OCI-LY3 (cell line): Measurements from ENCODE around the gene KLHDC1.
"Not testable (repeated sequence)": the region's sequence is repeated elsewhere in the genome, so short reads cannot be mapped to it uniquely, and the experiment has no call there.

Experiments used
- H2AFZ ChIP-seq: fragments of 200-600, 300-600 bp; shearing (Covaris generic); 2 replicates; pipeline ENCODE4 v1.6.0; 2014; ENCODE audit warnings: antibody characterized with exemption, low read depth, low read length
- H3K27ac ChIP-seq: fragments of 200-600, 300-600 bp; sonication (generic); 2 replicates; pipeline ENCODE4 v1.5.1; 2014; ENCODE audit warnings: mild to moderate bottlenecking, low read length, moderate library complexity, mixed read lengths
- H3K27me3 ChIP-seq: fragments of 200-600, 300-600 bp; sonication (generic); 2 replicates; pipeline ENCODE4 v1.6.1; 2014; ENCODE audit warnings: low read depth, low read length, mixed read lengths
- H3K36me3 ChIP-seq: fragments of 200-600, 300-600 bp; sonication (generic); replicated peaks from 2 replicates; pipeline ENCODE3; 2014; ENCODE audit warnings: low read depth, low read length, mixed read lengths
- H3K4me1 ChIP-seq: fragments of 300-600, 200-600 bp; sonication (generic); 2 replicates; pipeline ENCODE4 v1.6.1; 2014; ENCODE audit warnings: low read length, mixed read lengths
- H3K4me2 ChIP-seq: fragments of 200-600, 300-600 bp; sonication (generic); 2 replicates; pipeline ENCODE4 v1.6.1; 2014; ENCODE audit warnings: low read length, mixed read lengths
- H3K4me3 ChIP-seq: fragments of 300-600, 200-600 bp; sonication (generic); 2 replicates; pipeline ENCODE4 v1.5.1; 2014; ENCODE audit warnings: antibody characterized with exemption, mild to moderate bottlenecking, low read length, moderate library complexity
- H3K79me2 ChIP-seq: fragments of 300-600, 200-600 bp; shearing (Covaris generic); 2 replicates; pipeline ENCODE4 v1.6.1; 2014; ENCODE audit warnings: mild to moderate bottlenecking, low read length, mixed read lengths
- H3K9ac ChIP-seq: fragments of 300-600, 200-600 bp; shearing (Covaris generic); 2 replicates; pipeline ENCODE4 v1.6.0; 2014; ENCODE audit warnings: mild to moderate bottlenecking, low read length, moderate library complexity
- H3K9me3 ChIP-seq: fragments of 200-600, 300-600 bp; shearing (Covaris generic); 2 replicates; pipeline ENCODE4 v1.6.1; 2014; ENCODE audit warnings: low read length, mixed read lengths; ENCODE audit not compliant: insufficient read depth
- H4K20me1 ChIP-seq: fragments of 200-600, 300-600 bp; sonication (generic); 2 replicates; pipeline ENCODE4 v1.6.1; 2016; ENCODE audit warnings: low read length, mixed read lengths; ENCODE audit not compliant: insufficient read depth
- EZH2phosphoT487 ChIP-seq: fragments of 200-600 bp; shearing (Covaris generic); IDR thresholded peaks from 2 replicates; pipeline ENCODE4 v1.6.1; 2018; ENCODE audit warnings: antibody characterized with exemption, mixed run types, low read depth
- TF ChIP-seq, protein P1 (sequence below): fragments of 200-600, 300-600 bp; sonication (generic); IDR thresholded peaks from 2 replicates; pipeline ENCODE4 v1.5.1; 2014; ENCODE audit warnings: antibody characterized with exemption, low read length, low read depth

Gene KLHDC1

DNA sequence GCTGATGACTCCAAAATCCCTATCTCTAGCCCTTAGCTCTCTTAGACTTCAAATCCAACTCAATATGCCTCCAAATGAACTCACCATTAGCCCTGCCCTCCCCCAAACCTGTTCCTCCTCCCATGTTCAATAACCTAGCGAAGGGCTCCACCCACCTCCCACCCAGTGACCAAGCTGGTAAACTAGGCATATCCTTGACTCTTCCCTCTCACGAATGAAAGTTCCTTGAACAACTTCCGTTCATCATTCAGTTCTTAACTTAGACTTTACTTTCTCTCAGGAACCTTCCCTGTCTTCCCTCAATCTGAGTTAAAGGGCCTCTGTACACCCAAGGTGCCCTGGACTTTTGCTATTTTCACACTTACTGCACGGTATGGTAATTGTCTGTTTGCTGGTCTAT, 1.9 kb upstream of the KLHDC1 start:
- H3K27me3 ChIP-seq, result no peaks in the 10 kb centered on the region
- no peaks in the 10 kb centered on the region for H3K36me3 ChIP-seq
- H3K9me3 ChIP-seq, result no peaks in the 10 kb centered on the region
- H3K4me3 ChIP-seq, result no peak overlapping the region
- no peak overlapping the region for H3K27ac ChIP-seq
- peaks cover 20% of the 10 kb centered on the region for H3K4me1 ChIP-seq
- no peaks in the 10 kb centered on the region for H4K20me1 ChIP-seq
- no peak overlapping the region for H2AFZ ChIP-seq
- TF ChIP-seq, protein P1, sequence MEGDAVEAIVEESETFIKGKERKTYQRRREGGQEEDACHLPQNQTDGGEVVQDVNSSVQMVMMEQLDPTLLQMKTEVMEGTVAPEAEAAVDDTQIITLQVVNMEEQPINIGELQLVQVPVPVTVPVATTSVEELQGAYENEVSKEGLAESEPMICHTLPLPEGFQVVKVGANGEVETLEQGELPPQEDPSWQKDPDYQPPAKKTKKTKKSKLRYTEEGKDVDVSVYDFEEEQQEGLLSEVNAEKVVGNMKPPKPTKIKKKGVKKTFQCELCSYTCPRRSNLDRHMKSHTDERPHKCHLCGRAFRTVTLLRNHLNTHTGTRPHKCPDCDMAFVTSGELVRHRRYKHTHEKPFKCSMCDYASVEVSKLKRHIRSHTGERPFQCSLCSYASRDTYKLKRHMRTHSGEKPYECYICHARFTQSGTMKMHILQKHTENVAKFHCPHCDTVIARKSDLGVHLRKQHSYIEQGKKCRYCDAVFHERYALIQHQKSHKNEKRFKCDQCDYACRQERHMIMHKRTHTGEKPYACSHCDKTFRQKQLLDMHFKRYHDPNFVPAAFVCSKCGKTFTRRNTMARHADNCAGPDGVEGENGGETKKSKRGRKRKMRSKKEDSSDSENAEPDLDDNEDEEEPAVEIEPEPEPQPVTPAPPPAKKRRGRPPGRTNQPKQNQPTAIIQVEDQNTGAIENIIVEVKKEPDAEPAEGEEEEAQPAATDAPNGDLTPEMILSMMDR, result no peak
- TF ChIP-seq EZH2phosphoT487, result no peak
- H3K9ac ChIP-seq, result no peak overlapping the region
- no peak overlapping the region for H3K4me2 ChIP-seq
- H3K79me2 ChIP-seq, result peaks cover 19% of the 10 kb centered on the region

DNA sequence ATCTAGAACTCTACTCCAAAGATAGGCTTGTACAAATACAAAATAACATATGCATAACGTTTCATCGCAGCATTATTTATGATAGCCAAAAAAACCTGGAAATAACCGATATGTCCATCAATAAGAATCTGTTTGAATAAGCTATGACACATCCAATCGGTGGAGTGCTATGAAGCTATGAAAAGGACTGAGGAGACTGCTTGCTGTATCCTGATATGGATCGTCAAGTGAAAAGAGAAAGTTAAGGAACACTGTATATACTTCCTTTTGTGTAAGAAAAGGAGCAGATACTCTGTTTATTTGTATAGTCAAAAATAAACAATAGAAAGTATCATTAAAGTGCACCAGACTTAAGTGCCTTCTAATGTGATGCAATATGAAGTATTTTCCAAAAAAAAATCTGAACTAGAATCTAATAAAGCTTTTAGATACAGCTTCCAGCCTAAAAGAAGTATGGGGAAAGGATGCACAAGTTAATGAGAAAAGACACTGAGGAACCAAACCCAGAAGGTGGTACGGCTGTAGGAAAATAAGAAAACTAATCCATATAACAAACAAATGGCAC, 645 bp upstream of the KLHDC1 start:
- Histone ChIP-seq H4K20me1 (no peaks in the 10 kb centered on the region), H3K27me3 (no peaks in the 10 kb centered on the region), H3K27ac (peak overlapping the region; percentile 0; the same call in 1 of the 2 replicates), H3K79me2 (peaks cover 7% of the 10 kb centered on the region), H3K9me3 (no peaks in the 10 kb centered on the region), H3K9ac (peak overlapping the region; percentile 72), H3K4me2 (peak overlapping the region; percentile 88), H3K36me3 (no peaks in the 10 kb centered on the region), H2AFZ (peak overlapping the region; percentile 96), H3K4me1 (peaks cover 19% of the 10 kb centered on the region), H3K4me3 (peak overlapping the region; percentile 84)
- TF ChIP-seq EZH2phosphoT487, result no peak
- TF ChIP-seq, protein P1, result no peak

DNA sequence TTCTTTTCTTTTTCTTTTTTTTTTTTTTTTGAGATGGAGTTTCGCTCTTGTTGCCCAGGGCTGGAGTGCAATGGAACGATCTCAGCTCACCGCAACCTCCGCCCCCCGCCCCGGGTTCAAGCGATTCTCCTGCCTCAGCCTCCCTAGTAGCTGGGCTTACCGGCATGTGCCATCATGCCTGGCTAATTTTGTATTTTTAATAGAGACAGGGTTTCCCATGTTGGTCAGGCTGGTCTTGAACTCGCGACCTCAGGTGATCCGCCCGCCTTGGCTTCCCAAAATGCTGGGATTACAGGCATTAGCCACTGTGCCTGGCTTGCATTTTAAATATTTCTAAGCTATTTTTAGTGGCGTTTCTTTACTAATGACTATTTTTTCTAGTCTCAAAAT, 810 bp downstream of the KLHDC1 start:
- not testable (repeated sequence) for H2AFZ ChIP-seq, H4K20me1 ChIP-seq, H3K79me2 ChIP-seq, H3K36me3 ChIP-seq, H3K27me3 ChIP-seq, H3K9me3 ChIP-seq, H3K27ac ChIP-seq
- Histone ChIP-seq H3K4me1 (peaks cover 10% of the 10 kb centered on the region), H3K9ac (peak overlapping the region; percentile 72), H3K4me3 (peak overlapping the region; percentile 84), H3K4me2 (peak overlapping the region; percentile 88)

DNA sequence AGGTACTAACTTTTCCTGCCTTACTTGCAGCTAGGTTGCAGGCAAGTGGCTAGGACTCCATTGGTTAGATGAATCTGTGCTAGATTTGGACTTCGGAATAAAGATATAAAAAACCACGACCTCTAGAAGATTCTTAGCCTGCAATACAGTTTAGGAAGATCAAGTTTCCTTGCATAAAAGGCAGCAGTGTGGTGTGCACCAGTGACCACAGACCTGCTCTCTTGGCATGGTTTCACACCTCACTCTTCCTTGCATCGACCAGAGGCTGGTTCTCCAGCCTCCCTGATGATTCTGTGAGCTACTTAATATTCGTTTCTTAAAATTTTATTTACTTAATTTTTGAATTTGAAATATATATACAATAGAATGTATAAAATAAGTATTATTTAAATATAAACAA, 9.8 kb downstream of the KLHDC1 start:
- no peaks in the 10 kb centered on the region for H3K4me1 ChIP-seq
- H3K4me3 ChIP-seq, result no peak overlapping the region
- H3K9ac ChIP-seq, result no peak overlapping the region
- H3K36me3 ChIP-seq, result no peaks in the 10 kb centered on the region
- no peak overlapping the region for H3K4me2 ChIP-seq
- no peak overlapping the region for H2AFZ ChIP-seq
- no peak for TF ChIP-seq EZH2phosphoT487
- TF ChIP-seq, protein P1, result no peak
- no peaks in the 10 kb centered on the region for H3K9me3 ChIP-seq
- H3K27ac ChIP-seq, result no peak overlapping the region
- no peaks in the 10 kb centered on the region for H3K27me3 ChIP-seq
- no peaks in the 10 kb centered on the region for H4K20me1 ChIP-seq
- H3K79me2 ChIP-seq, result no peaks in the 10 kb centered on the region
